ENCODE measurements around the gene UBE2L5. TPM values are rescaled to one million over a fixed set of nuclear protein-coding genes. Genes with fewer than 3 reads are reported as not detected.

Gene UBE2L5
- total RNA-seq, 1 experiment from 2014 or later = not detected

- DNase-seq (ENCODE audit: low spot score) = no peak
Measured at GRCh38 chr13:30473675-30474074, 51.4 kb downstream of the UBE2L5 start.

DNA sequence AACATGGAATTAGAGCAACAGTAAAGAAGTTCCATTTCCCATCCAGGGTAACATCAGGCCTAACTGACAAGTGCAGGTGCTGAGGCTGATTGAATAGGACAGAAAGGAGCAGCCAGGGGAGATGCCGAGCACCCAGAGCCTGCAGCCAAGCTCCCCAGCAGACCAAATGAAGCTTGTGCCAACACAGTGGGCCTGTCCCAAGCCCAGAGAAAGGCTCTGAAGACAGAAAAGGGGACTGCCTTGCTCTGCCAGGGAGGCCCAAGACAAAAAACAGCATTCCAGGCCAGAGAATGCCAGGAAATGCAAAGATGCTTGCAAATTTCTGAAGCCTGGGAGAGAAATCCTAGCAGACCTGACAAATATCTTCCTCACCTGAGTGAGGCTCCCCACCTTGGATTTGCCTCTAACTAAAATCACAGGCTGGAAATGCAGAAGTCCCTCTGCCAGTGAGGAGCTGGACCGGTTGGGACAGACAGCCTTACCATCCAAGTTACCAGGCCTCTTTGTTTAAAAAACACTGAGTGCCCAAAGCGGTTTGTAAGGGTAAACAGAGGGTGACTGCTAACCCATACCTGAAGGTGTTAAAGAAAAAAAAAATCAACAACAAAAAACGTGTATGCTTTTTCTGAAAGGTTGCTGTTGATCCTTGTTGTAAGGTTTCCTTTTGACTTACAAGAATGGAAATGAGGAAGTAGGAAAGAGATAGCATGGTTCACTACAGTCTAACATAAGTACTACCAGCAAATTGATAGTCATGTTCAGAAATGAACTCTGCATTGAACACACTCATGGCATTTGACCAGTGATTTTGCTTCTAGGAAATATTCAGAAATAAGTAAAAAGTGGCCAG is 55.3 kb downstream of the UBE2L5 start:
- no peak for DNase-seq (ENCODE audit: low spot score)

Other genes with a start within 250 kb of the UBE2L5 start
- gene KATNAL1, start 114.9 kb upstream of the UBE2L5 start, total RNA-seq (2014; rRNA removed; shearing (Covaris generic)) = 62.4 and 119 TPM in 2 replicates
- gene HMGB1, start 43.4 kb downstream of the UBE2L5 start, total RNA-seq (2014; rRNA removed; shearing (Covaris generic)) = 831 and 1,184 TPM in 2 replicates
- gene USPL1, start 195.4 kb downstream of the UBE2L5 start, total RNA-seq (2014; rRNA removed; shearing (Covaris generic)) = 16.8 and 17.0 TPM in 2 replicates

Measured in A172 (cell line).